GM21367 (cell line): Measurements from ENCODE around the gene VWC2.
"Not testable (repeated sequence)": the region's sequence is repeated elsewhere in the genome, so short reads cannot be mapped to it uniquely, and the experiment has no call there.

Source experiments
- ATAC-seq: cut with Tn5 transposase; IDR thresholded peaks from one replicate; pipeline ENCODE4 v1.9.1; 2021; ENCODE audit not compliant: unreplicated experiment

The VWC2 gene

DNA sequence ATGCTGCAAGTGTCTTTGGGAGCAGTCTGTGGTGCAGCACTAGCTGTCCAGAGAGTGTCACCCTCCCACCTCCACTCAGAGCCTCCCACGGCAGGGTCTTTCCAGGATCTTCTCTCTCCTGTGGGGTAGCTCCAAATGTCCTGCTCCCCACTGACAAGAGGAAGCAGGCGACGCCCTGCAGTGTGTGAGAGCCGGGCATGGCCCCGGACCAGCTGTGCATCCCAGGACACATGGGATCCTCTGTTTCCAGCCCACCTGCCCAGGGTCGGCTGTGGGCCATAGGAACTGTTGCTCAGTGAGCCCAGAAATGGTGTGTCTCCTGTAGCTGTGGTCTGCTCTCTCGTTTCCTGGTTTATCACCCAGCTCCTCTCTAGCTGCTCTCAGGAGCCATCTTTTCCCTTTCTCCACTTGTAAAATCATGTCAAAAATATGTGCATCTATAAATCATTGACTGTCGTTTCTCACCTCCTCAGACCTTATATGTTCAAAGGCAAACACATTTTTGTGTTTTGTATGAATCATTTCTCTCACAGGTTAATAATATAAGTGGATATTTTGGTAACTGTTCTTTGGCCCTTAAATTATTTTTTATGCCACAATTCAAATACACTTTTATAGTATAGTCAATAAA, 74.9 kb downstream of the VWC2 start:
- ATAC-seq = no peak

- ATAC-seq = no peak
These were observed 77.6 kb downstream of the VWC2 start for GRCh38 chr7:49850921-49851613.

DNA sequence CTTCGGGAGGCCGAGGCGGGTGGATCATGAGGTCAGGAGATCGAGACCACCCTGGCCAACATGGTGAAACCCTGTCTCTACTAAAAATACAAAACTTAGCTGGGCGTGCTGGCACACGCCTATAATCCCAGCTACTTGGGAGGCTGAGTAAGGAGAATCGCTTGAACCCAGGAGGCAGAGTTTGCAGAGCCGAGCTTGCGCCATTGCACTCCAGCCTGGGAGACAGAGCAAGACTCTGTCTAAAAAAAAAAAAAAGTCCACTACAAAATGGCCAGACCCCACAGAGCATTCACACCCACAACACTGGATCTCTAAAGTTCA, 78.1 kb downstream of the VWC2 start:
- not testable (repeated sequence) for ATAC-seq

DNA sequence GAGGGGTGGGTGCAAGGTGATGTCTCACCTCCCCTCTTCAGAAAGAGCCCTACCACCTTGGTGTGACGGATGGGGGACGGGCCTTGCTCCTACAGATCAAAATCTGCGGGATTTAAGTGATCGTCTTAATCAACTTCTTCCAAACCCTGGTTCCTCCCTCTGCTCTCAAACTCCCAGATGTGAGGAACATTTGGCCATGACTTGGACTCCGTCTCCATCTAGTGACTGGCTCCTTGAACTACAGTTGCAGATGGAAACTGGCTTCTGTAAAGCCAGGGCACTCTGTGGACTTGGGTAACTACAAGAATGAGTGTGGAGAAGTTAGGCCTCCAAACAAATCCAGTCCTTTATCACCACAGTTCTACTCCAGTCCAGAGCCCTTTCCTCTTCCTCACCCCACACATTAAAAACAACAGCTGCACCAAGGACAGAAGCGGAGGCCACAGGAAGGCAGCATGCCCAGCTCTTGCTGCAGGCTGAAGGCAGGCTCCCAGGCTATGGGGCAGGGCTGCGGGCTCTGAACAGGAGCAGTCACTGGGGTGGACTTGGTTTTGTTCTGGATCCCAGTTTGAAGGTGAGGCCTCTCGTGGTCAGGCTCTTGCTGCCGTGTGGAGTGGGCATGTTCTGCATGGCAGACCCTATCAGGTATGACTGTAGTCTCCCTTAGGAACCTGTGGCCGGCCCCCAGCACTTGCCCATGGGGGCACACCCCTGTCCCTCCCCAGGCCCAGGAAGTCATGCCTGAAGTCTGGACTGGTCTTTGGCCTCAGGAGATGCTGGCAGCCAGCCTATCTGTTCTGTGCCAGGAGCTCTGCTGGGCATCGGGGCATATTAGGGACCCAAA, 79.4 kb downstream of the VWC2 start:
- ATAC-seq = peak; percentile 77

- no peak for ATAC-seq
These were observed 82.0 kb downstream of the VWC2 start for GRCh38 chr7:49855281-49855980.

GRCh38 chr7:49860293-49860692, 86.9 kb downstream of the VWC2 start:
- ATAC-seq = no peak

- no peak for ATAC-seq
These were observed 92.8 kb downstream of the VWC2 start for GRCh38 chr7:49866076-49866735.

GRCh38 chr7:49866910-49867309, 93.5 kb downstream of the VWC2 start:
- ATAC-seq = no peak

GRCh38 chr7:49873420-49873819, 100.0 kb downstream of the VWC2 start:
- ATAC-seq = no peak

GRCh38 chr7:49875336-49875735, 101.9 kb downstream of the VWC2 start:
- no peak for ATAC-seq

DNA sequence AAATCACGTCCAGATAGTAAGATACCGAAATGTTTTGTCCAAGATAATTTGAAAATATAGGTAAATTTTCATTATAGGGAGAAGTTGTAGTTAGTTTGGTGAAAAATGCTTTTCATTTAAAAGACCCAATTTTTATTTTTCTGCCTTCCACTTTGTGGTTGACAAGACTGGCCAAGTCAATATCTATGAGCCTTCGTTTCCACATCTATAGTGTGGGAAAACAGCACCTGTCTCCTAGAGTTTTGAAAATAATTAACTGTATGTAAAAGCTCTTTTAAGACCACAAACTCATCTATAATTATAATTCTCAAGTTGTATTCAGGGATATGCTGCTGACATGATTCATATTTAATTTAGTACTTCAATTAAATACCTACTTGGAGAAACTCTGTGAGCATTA, 102.8 kb downstream of the VWC2 start:
- ATAC-seq = no peak

GRCh38 chr7:49878089-49878488, 104.7 kb downstream of the VWC2 start:
- ATAC-seq = no peak

DNA sequence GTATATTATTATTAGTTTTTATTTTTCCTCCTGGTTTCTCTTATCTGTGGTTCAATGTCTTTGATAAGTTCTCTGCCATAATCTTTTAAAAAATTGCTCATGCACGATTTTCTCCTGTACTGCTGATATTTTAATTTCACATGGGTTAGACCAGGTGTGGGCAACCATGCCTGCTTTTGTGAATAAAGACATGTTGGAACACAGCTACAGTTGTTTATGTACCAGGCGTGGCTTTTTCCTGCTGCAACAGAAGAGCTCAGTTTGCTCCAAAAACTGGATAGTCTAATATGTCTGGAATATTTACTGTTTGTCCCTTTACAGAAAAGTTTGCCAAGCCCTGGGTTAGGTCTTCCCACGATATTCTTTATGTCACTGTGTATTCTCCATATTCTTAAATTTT, 105.2 kb downstream of the VWC2 start:
- ATAC-seq = no peak

GRCh38 chr7:49883933-49884332, 110.5 kb downstream of the VWC2 start:
- ATAC-seq = no peak

GRCh38 chr7:49885593-49886285, 112.3 kb downstream of the VWC2 start:
- no peak for ATAC-seq

- no peak for ATAC-seq
These were observed 119.0 kb downstream of the VWC2 start for GRCh38 chr7:49892481-49892880.

DNA sequence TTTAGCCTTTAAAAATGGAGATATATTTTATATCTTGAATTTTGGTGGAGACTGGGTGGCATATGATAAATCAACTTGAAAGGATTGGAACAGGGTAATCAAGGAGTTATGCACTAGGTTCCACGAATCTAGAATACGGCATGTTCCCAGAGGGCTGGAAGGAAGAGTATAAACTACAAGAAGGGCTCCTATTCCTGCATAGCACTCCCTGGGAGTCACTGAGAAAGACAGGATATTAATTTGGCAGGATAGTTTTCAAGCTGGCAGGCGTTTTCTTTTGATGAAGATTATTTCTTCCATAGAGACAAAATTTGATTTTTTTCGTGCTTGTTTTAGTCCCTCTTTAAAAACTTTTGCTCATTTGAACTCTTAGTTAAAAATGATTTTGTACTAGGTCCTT, 119.7 kb downstream of the VWC2 start:
- no peak for ATAC-seq

DNA sequence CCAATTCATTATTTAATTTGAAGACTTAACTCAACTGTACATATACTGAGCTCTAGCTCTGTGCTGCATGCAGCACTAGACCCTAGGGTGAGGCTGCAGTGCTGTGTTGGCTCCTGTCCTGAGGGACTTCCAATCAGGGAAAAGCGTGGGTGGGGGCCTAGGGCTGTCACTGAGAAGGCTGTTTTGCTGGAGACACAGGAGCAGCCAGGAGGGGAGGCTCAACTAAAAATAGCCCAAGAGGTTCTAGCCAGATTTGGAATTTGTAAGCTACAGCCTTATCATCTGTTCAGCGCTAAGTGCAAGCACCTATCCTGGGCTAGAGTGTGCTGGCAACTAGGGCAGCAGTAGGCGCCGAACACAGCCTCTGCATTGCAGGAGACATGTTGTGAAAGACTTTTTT, 121.1 kb downstream of the VWC2 start:
- ATAC-seq = no peak

DNA sequence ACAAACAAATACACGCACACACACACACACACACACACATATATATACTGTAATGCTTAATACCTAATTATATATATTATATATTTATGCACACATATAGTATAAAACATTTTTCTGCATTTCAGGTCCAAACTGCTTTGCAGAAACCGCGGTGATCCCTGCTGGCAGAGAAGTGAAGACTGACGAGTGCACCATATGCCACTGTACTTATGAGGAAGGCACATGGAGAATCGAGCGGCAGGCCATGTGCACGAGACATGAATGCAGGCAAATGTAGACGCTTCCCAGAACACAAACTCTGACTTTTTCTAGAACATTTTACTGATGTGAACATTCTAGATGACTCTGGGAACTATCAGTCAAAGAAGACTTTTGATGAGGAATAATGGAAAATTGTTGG, 138.5 kb downstream of the VWC2 start:
- no peak for ATAC-seq

DNA sequence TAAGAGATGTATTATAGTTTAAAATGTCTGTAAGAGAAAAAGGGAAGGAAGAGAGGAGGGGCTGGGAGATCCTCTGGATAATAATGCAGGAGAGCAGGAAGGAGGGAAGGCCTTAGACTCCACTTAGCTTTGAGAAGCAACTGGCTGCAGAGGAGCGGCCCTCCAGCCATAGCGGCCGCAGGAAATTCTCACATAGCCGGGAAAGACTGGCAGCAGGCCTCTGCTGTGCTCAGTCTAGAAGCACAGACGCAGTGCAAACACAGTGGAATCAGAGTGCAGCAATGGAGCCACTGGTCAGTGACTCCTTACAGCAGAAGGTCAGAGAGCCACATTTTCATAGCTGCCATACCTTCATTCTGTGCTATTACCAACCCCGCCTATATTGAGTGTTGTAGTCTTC, 153.3 kb downstream of the VWC2 start:
- no peak for ATAC-seq
